K562 (cell line): Measurements from ENCODE around the gene TTYH2. TPM values are rescaled to one million over a fixed set of nuclear protein-coding genes. Genes with fewer than 3 reads are reported as not detected.

Experiments used
- CCNT2 ChIP-seq: IDR thresholded peaks from 2 replicates; pipeline ENCODE4 v1.6.1; 2011; ENCODE audit warnings: borderline replicate concordance, low read depth, mild to moderate bottlenecking, moderate library complexity, mixed read lengths, low read length; ENCODE audit not compliant: insufficient read length; ENCODE audit errors: extremely low read depth
- MCM3 ChIP-seq: fragments of 450-650 bp; IDR thresholded peaks from 2 replicates; pipeline ENCODE4 v1.6.1; 2016
- PHTF2 ChIP-seq: fragments of 250-450 bp; sonication (Bioruptor Pico); IDR thresholded peaks from 2 replicates; pipeline ENCODE4 v1.5.0; 2021; ENCODE audit warnings: mild to moderate bottlenecking
- RCOR1 ChIP-seq, 2 experiments: IDR thresholded peaks; 2 replicates each; pipeline ENCODE4 v1.6.1; 2012; ENCODE audit warnings: low read depth in 2 of 2, low read length in 2 of 2, borderline replicate concordance in 1 of 2, improper control_type of control experiment in 1 of 2
- RFX1 ChIP-seq: fragments of 450-650 bp; IDR thresholded peaks from 2 replicates; pipeline ENCODE4 v1.6.1; 2016; ENCODE audit warnings: mild to moderate bottlenecking, moderate library complexity
- TFAM ChIP-seq: fragments of 250-450 bp; sonication (Bioruptor Pico); conservative IDR thresholded peaks from 2 replicates; pipeline ENCODE4 v1.5.0; 2021; ENCODE audit warnings: mild to moderate bottlenecking, moderate library complexity
- TOE1 ChIP-seq, 2 experiments: fragments of 450-650 bp in 1 of 2; sonication (generic) in 1 of 2; formaldehyde crosslinking in 1 of 2; IDR thresholded peaks; 2 replicates each; pipeline versions ENCODE4 v1.7.1 to v1.8.0; 2016 to 2022; ENCODE audit warnings: borderline replicate concordance in 2 of 2, mild to moderate bottlenecking in 2 of 2, antibody characterized with exemption in 1 of 2, inconsistent platforms in 1 of 2, low read depth in 1 of 2, missing genetic modification reagents in 1 of 2, moderate library complexity in 1 of 2
- U2AF2 ChIP-seq: fragments of 200-400 bp; formaldehyde crosslinking; optimal IDR thresholded peaks from 2 replicates; pipeline ENCODE3; 2017; ENCODE audit warnings: low read depth, mild to moderate bottlenecking, low read length
- ZNF316 ChIP-seq: fragments of 450-650 bp; IDR thresholded peaks from 2 replicates; pipeline ENCODE4 v1.6.1; 2016
- ZNF408 ChIP-seq: fragments of 250-450 bp; sonication (Bioruptor Pico); IDR thresholded peaks from 2 replicates; pipeline ENCODE4 v1.4.0; 2020; ENCODE audit warnings: low read depth, mild to moderate bottlenecking, moderate library complexity
- ZNF589 ChIP-seq: fragments of 200-800 bp; sonication (Bioruptor generic); IDR thresholded peaks from 2 replicates; pipeline ENCODE4 v1.6.1; 2016; ENCODE audit warnings: low read depth, missing genetic modification characterization, missing compliant biosample characterization
- ZNF764 ChIP-seq: fragments of 250-450 bp; sonication (Bioruptor Pico); IDR thresholded peaks from 2 replicates; pipeline ENCODE4 v1.4.0; 2020; ENCODE audit warnings: low read depth, mild to moderate bottlenecking, moderate library complexity
- ZNF785 ChIP-seq: fragments of 250-450 bp; sonication (Bioruptor Pico); IDR thresholded peaks from 2 replicates; pipeline ENCODE4 v1.4.0; 2020; ENCODE audit warnings: mild to moderate bottlenecking
- polyA plus RNA-seq, 8 experiments: library from polyadenylated mRNA; depleted of rRNA in 4 of 8; stranded (reverse) in 5 of 8; unstranded in 3 of 8; fragments of >200 nt; fragmentation: Nextera tagmentation in 2 of 8; fragmentation: Illumina TruSeq in 1 of 8; extraction: Ambion mirVana in 2 of 8; extraction: Trizol in 1 of 8; gene quantifications; 2 replicates each; pipeline versions ENCODE4 v1.2.1 to v1.2.3, GENCODE V29; 2011 to 2014; ENCODE audit warnings: inconsistent platforms in 1 of 8, missing spikeins in 1 of 8
- total RNA-seq, 7 experiments: library from RNA; depleted of rRNA in 6 of 7; stranded (reverse); fragments of >200 nt in 6 of 7; fragmentation: Illumina TruSeq in 2 of 7; extraction: Trizol in 2 of 7; gene quantifications; 2 replicates each; pipeline versions ENCODE4 v1.2.1 to v1.2.3, GENCODE V29; 2011 to 2021; ENCODE audit warnings: low replicate concordance in 1 of 7
- TF ChIP-seq, protein P1 (sequence below): fragments of 250-450 bp; sonication (Bioruptor Pico); IDR thresholded peaks from 2 replicates; pipeline ENCODE4 v1.8.0; 2022; ENCODE audit warnings: inconsistent platforms, mild to moderate bottlenecking, moderate library complexity, borderline replicate concordance
- TF ChIP-seq, protein P2 (sequence below), 2 experiments: fragments of 450-650 bp; formaldehyde crosslinking in 1 of 2; IDR thresholded peaks; 2 replicates each; pipeline versions ENCODE4 v1.4.0 to v1.6.1; 2014 to 2020; ENCODE audit warnings: mild to moderate bottlenecking in 2 of 2, borderline replicate concordance in 1 of 2, low read depth in 1 of 2
- TF ChIP-seq, protein P3 (sequence below): IDR thresholded peaks from 2 replicates; pipeline ENCODE4 v1.6.1; 2011; ENCODE audit not compliant: insufficient read length; ENCODE audit errors: extremely low read depth

Gene TTYH2
- total and polyA plus RNA-seq, 9 of the 15 experiments (the other 6 are each of a cell fraction or from before 2014, with no cell fraction given): 0.03 to 2.0 (median 0.91) TPM

DNA sequence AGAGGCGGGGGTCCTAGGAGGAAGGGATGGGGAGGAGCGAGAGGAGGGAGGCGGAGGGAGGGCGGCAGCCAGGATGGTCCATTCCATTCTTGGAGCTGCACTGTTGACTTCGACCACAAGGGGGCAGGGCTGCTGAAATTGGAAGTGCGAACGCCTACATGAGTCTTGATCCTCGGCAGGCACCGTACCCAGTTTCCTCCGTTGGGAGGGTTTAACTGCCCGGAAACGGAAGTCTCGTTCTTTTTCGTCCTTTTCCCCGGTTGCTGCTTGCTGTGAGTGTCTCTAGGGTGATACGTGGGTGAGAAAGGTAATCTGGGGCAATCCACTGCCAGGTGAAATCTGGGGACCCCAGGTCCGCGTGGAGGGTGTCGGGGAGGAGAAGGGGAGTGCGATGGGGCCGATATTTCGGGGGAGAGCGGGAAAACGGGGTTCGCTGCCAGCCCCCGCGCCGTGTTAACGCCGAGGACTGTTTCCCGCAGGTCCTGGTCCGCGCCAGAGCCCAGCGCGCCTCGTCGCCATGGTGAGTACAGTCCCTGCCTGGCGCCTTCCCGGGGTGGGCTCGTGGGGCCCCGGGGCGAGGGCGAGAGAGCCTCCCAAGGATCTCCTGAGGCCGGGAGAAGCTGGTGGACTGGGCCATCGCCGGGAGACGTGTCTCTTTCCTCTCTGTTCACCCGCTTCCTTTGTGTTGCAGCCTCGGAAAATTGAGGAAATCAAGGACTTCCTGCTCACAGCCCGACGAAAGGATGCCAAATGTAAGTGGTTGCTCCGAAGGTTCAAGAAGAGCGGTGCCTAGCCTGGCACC, 9.7 kb upstream of the TTYH2 start, which contains the start of gene RPL38 (continued):
- TF ChIP-seq, protein P1, sequence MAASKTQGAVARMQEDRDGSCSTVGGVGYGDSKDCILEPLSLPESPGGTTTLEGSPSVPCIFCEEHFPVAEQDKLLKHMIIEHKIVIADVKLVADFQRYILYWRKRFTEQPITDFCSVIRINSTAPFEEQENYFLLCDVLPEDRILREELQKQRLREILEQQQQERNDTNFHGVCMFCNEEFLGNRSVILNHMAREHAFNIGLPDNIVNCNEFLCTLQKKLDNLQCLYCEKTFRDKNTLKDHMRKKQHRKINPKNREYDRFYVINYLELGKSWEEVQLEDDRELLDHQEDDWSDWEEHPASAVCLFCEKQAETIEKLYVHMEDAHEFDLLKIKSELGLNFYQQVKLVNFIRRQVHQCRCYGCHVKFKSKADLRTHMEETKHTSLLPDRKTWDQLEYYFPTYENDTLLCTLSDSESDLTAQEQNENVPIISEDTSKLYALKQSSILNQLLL (CRISPR knock-in tag): no peak
- TF ChIP-seq MCM3 (no peak), U2AF2 (no peak), CCNT2 (peak; percentile 14), PHTF2 (CRISPR knock-in tag) (no peak; the same call in 1 of the 2 replicates), TFAM (CRISPR knock-in tag) (no peak), ZNF408 (CRISPR knock-in tag) (no peak), ZNF316 (0 out of 2 replicates have a peak, but pooled peaks have one; percentile 12), TOE1 (IDR thresholded peaks at IDR 0.05; ENCODE audit: borderline replicate concordance) (peak; percentile 93), TOE1 (CRISPR knock-in tag; IDR thresholded peaks at IDR 0.05; ENCODE audit: borderline replicate concordance, low read depth) (no peak), RFX1 (peak; percentile 35), RCOR1 (IDR thresholded peaks at IDR 0.05; ENCODE audit: borderline replicate concordance in 1 of 2, low read depth in 2 of 2, low read length in 2 of 2) (peak; percentile 34 to 84; a peak in 2 of 4 replicates), ZNF764 (CRISPR knock-in tag) (no peak), ZNF589 (CRISPR knock-in tag) (no peak), ZNF785 (no peak)
- TF ChIP-seq, protein P2, sequence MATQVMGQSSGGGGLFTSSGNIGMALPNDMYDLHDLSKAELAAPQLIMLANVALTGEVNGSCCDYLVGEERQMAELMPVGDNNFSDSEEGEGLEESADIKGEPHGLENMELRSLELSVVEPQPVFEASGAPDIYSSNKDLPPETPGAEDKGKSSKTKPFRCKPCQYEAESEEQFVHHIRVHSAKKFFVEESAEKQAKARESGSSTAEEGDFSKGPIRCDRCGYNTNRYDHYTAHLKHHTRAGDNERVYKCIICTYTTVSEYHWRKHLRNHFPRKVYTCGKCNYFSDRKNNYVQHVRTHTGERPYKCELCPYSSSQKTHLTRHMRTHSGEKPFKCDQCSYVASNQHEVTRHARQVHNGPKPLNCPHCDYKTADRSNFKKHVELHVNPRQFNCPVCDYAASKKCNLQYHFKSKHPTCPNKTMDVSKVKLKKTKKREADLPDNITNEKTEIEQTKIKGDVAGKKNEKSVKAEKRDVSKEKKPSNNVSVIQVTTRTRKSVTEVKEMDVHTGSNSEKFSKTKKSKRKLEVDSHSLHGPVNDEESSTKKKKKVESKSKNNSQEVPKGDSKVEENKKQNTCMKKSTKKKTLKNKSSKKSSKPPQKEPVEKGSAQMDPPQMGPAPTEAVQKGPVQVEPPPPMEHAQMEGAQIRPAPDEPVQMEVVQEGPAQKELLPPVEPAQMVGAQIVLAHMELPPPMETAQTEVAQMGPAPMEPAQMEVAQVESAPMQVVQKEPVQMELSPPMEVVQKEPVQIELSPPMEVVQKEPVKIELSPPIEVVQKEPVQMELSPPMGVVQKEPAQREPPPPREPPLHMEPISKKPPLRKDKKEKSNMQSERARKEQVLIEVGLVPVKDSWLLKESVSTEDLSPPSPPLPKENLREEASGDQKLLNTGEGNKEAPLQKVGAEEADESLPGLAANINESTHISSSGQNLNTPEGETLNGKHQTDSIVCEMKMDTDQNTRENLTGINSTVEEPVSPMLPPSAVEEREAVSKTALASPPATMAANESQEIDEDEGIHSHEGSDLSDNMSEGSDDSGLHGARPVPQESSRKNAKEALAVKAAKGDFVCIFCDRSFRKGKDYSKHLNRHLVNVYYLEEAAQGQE (IDR thresholded peaks at IDR 0.05; ENCODE audit: borderline replicate concordance): no peak; the same call in 1 of the 2 replicates
- TF ChIP-seq, protein P2 (CRISPR knock-in tag; IDR thresholded peaks at IDR 0.05; ENCODE audit: low read depth): no peak
- TF ChIP-seq, protein P3, sequence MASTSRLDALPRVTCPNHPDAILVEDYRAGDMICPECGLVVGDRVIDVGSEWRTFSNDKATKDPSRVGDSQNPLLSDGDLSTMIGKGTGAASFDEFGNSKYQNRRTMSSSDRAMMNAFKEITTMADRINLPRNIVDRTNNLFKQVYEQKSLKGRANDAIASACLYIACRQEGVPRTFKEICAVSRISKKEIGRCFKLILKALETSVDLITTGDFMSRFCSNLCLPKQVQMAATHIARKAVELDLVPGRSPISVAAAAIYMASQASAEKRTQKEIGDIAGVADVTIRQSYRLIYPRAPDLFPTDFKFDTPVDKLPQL: peak; percentile 84
